Neuron (in vitro differentiated cells): ENCODE results near the gene APAF1.
"Not testable (repeated sequence)": the region's sequence is repeated elsewhere in the genome, so short reads cannot be mapped to it uniquely, and the experiment has no call there.

Experiments used
- H2AFZ ChIP-seq: one replicate; pipeline ENCODE4 v1.6.1; 2013; ENCODE audit warnings: low read depth, mild to moderate bottlenecking, inconsistent platforms, low read length, moderate library complexity
- H3K27me3 ChIP-seq: one replicate; pipeline ENCODE4 v1.6.1; 2013; ENCODE audit warnings: low read length; ENCODE audit not compliant: insufficient read depth
- H3K36me3 ChIP-seq: one replicate; pipeline ENCODE4 v1.6.1; 2013; ENCODE audit warnings: low read length; ENCODE audit not compliant: insufficient read depth
- H3K4me1 ChIP-seq: one replicate; pipeline ENCODE4 v1.6.1; 2013; ENCODE audit warnings: low read length; ENCODE audit not compliant: insufficient read depth
- H3K4me3 ChIP-seq: 2 replicates; pipeline ENCODE4 v1.5.1; 2013; ENCODE audit warnings: mild to moderate bottlenecking, low read length, moderate library complexity
- H3K9me3 ChIP-seq: one replicate; pipeline ENCODE4 v1.6.1; 2013; ENCODE audit warnings: low read length

The APAF1 gene, protein sequence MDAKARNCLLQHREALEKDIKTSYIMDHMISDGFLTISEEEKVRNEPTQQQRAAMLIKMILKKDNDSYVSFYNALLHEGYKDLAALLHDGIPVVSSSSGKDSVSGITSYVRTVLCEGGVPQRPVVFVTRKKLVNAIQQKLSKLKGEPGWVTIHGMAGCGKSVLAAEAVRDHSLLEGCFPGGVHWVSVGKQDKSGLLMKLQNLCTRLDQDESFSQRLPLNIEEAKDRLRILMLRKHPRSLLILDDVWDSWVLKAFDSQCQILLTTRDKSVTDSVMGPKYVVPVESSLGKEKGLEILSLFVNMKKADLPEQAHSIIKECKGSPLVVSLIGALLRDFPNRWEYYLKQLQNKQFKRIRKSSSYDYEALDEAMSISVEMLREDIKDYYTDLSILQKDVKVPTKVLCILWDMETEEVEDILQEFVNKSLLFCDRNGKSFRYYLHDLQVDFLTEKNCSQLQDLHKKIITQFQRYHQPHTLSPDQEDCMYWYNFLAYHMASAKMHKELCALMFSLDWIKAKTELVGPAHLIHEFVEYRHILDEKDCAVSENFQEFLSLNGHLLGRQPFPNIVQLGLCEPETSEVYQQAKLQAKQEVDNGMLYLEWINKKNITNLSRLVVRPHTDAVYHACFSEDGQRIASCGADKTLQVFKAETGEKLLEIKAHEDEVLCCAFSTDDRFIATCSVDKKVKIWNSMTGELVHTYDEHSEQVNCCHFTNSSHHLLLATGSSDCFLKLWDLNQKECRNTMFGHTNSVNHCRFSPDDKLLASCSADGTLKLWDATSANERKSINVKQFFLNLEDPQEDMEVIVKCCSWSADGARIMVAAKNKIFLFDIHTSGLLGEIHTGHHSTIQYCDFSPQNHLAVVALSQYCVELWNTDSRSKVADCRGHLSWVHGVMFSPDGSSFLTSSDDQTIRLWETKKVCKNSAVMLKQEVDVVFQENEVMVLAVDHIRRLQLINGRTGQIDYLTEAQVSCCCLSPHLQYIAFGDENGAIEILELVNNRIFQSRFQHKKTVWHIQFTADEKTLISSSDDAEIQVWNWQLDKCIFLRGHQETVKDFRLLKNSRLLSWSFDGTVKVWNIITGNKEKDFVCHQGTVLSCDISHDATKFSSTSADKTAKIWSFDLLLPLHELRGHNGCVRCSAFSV (N-terminal part only)

DNA sequence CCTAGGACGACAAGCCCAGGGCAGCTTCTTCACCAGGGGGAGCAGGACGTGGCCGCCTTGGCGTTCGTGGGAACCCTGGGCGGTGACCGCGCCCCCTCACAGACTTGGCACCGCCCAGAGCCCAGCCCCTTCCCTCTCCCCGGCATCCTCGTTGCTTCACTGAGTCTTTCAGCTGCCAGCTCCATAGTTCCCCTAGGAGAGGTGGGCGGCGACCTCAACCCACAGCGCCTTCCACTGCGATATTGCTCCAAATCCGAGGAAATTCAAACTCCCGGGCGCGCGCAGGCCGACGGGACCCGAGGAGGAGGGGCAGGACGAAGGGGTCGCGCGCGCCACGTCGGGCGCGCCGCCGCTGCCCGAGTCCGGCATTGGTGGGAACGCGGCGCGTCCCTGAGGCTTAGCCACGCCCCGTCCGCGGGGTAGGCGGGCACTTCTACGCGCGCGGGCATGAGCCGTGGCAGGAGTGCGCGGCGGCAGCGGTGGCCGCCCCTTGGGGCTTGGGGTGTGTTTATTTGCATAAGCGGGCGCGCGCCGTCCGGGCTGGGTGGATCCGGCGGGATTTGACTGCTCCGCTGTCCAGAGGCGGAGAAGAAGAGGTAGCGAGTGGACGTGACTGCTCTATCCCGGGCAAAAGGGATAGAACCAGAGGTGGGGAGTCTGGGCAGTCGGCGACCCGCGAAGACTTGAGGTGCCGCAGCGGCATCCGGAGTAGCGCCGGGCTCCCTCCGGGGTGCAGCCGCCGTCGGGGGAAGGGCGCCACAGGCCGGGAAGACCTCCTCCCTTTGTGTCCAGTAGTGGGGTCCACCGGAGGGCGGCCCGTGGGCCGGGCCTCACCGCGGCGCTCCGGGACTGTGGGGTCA, at the start of gene APAF1, which contains the start of gene IKBIP:
APAF1 (plus strand) TSS at position 579 of the 860 bp plus-strand sequence. CDS start 3,070 bp downstream, outside the sequence.
IKBIP (minus strand) TSS at position 77 of the 860 bp plus-strand sequence. CDS start 87 bp downstream, outside the sequence.
- H3K27me3 ChIP-seq: no peaks in the 10 kb centered on the region
- H3K4me3 ChIP-seq: peak within 1 kb of the TSS; percentile 66
- H3K9me3 ChIP-seq: peaks cover 2% of the 10 kb centered on the region
- H2AFZ ChIP-seq: peak within 1 kb of the TSS; percentile 87
- peaks cover 24% of the 10 kb centered on the region for H3K36me3 ChIP-seq
- peaks cover 16% of the 10 kb centered on the region for H3K4me1 ChIP-seq

GRCh38 chr12:98597313-98597712, 47.8 kb upstream of the APAF1 start:
- H3K9me3 ChIP-seq, H3K4me3 ChIP-seq, H3K27me3 ChIP-seq, H2AFZ ChIP-seq: not testable (repeated sequence)
- Histone ChIP-seq H3K36me3 (peaks cover 63% of the 10 kb centered on the region), H3K4me1 (peaks cover 17% of the 10 kb centered on the region)

DNA sequence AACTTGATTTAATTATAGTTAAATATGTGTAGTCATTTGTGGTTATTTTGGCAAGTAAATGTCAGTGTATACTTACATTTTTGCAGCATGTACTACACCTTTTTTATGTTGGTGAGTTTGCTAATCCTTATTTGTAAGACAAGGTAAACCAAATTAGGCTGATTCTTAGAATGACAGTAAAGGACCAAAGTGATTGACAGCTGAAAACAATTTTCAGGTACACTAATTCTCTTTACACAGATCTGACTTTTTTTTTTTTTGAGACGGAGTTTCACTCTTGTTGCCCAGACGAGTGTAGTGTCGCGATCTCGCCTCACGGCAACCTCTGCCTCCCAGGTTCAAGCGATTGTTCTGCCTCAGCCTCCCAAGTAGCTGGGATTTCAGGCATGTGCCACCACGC, 43.2 kb upstream of the APAF1 start:
- Histone ChIP-seq H3K9me3 (no peaks in the 10 kb centered on the region), H3K27me3 (no peaks in the 10 kb centered on the region), H3K4me3 (no peak overlapping the region), H2AFZ (no peak overlapping the region), H3K4me1 (no peaks in the 10 kb centered on the region), H3K36me3 (peaks cover 76% of the 10 kb centered on the region)

DNA sequence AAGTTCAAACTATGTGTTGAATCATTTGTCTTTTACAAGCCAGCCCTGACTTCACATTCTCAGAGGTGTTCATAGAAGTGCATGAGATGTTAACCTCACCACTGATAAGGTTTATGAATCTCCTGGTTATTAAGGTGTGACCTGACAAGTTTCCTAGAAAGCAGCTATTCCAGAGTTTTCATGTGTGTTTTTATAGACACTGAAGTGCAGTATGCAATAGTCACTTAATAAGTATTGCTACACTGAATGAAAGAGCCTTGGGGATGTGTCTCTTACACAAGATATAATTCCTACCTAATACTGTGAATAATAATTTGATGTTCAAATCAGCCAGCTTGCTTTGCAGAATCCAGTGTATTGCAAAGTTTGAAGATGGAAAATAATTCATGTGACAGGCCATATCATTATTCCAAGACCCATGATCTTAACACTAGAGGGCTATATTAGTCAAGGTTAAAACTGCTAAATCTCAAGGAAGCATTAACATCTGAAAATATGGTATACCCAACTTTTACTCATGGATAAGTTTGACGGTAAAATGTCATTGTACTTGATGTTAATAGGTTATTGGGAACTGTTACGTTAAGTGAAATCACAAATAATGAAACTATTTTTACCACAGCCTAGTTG, 38.6 kb upstream of the APAF1 start:
- Histone ChIP-seq H3K4me3 (no peak overlapping the region), H3K9me3 (no peaks in the 10 kb centered on the region), H2AFZ (no peak overlapping the region), H3K4me1 (no peaks in the 10 kb centered on the region), H3K27me3 (no peaks in the 10 kb centered on the region), H3K36me3 (peaks cover 35% of the 10 kb centered on the region)

GRCh38 chr12:98610596-98610995, 34.5 kb upstream of the APAF1 start:
- no peaks in the 10 kb centered on the region for H3K9me3 ChIP-seq
- no peak overlapping the region for H2AFZ ChIP-seq
- H3K4me3 ChIP-seq: no peak overlapping the region
- no peaks in the 10 kb centered on the region for H3K4me1 ChIP-seq
- H3K27me3 ChIP-seq: no peaks in the 10 kb centered on the region
- H3K36me3 ChIP-seq: no peaks in the 10 kb centered on the region

DNA sequence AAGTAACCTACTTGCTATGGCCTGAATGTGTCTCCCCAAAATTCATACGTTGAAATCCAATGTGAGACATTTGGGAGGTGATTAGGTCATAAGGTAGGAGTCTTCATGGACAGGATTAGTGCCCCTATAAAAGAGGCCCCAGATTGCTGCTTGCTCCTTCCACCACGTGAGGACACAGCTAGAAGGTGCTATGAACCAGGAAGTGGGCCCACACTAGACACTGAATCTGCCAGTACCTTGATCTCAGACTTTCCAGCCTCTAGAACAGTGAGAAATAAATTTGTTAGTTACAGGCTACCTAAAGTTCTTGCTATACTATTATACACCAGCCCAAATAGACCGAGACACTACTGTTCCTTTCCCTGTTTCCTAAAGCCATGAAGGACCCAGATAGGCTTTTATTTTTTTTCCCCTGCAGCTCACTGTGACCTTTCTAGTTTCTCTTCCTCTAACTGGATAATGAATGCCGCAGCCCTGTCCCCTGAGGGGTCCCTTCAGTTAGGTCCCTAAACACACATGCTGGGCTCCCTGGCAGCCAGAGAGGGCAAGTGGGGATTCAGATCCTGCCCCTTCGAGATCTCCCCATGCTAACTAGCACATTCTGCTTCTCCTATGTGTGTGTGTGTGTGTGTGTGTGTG, 32.3 kb upstream of the APAF1 start:
- no peaks in the 10 kb centered on the region for H3K4me1 ChIP-seq
- H3K9me3 ChIP-seq: no peaks in the 10 kb centered on the region
- no peak overlapping the region for H3K4me3 ChIP-seq
- no peak overlapping the region for H2AFZ ChIP-seq
- H3K27me3 ChIP-seq: no peaks in the 10 kb centered on the region
- no peaks in the 10 kb centered on the region for H3K36me3 ChIP-seq

- no peaks in the 10 kb centered on the region for H3K36me3 ChIP-seq
- no peaks in the 10 kb centered on the region for H3K4me1 ChIP-seq
- H3K4me3 ChIP-seq: no peak overlapping the region
- H3K9me3 ChIP-seq: no peaks in the 10 kb centered on the region
- no peak overlapping the region for H2AFZ ChIP-seq
- H3K27me3 ChIP-seq: no peaks in the 10 kb centered on the region
Observed at GRCh38 chr12:98618952-98619351, 26.1 kb upstream of the APAF1 start.

- no peak overlapping the region for H2AFZ ChIP-seq
- no peak overlapping the region for H3K4me3 ChIP-seq
- H3K4me1 ChIP-seq: no peaks in the 10 kb centered on the region
- no peaks in the 10 kb centered on the region for H3K9me3 ChIP-seq
- peaks cover 19% of the 10 kb centered on the region for H3K36me3 ChIP-seq
- no peaks in the 10 kb centered on the region for H3K27me3 ChIP-seq
Observed at GRCh38 chr12:98635657-98636323, 9.3 kb upstream of the APAF1 start.

DNA sequence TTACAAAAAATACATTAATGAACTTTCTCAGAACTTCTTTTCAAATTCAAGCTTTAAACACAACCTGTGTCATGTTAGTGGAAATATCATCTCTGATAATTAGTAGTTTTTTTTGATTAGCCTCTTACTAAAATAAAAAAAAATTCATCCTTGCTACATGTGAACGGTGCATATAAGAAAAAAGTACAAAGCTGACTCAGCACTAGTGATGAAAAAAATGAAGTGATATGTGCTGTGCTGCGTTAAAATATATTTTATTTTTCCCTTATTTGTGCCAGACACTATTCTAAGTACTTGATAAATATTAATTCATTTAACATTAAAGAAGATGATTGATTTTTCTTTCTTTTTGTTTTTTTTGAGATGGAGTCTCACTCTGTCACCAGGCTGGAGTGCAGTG, 8.0 kb upstream of the APAF1 start:
- Histone ChIP-seq H3K9me3 (peaks cover 2% of the 10 kb centered on the region), H3K36me3 (peaks cover 21% of the 10 kb centered on the region), H3K4me1 (no peaks in the 10 kb centered on the region), H2AFZ (no peak overlapping the region), H3K4me3 (no peak overlapping the region), H3K27me3 (no peaks in the 10 kb centered on the region)

GRCh38 chr12:98638009-98638408, 7.1 kb upstream of the APAF1 start:
- H3K36me3 ChIP-seq: peaks cover 16% of the 10 kb centered on the region
- no peak overlapping the region for H3K4me3 ChIP-seq
- H3K9me3 ChIP-seq: peaks cover 2% of the 10 kb centered on the region
- H2AFZ ChIP-seq: no peak overlapping the region
- H3K4me1 ChIP-seq: no peaks in the 10 kb centered on the region
- no peaks in the 10 kb centered on the region for H3K27me3 ChIP-seq

GRCh38 chr12:98639491-98639890, 5.6 kb upstream of the APAF1 start:
- H3K4me1 ChIP-seq: peaks cover 3% of the 10 kb centered on the region
- peaks cover 2% of the 10 kb centered on the region for H3K9me3 ChIP-seq
- H2AFZ ChIP-seq: no peak overlapping the region
- H3K4me3 ChIP-seq: no peak overlapping the region
- peaks cover 11% of the 10 kb centered on the region for H3K36me3 ChIP-seq
- no peaks in the 10 kb centered on the region for H3K27me3 ChIP-seq
